DMS114 treated with DMSO at 0.1 percent for 48 hours (cell line): ENCODE data around the gene PNMA6F.
"Not testable (repeated sequence)": the region's sequence is repeated elsewhere in the genome, so short reads cannot be mapped to it uniquely, and the experiment has no call there.

Source experiments
- DNase-seq: peaks from one replicate; lab custom pipeline; 2025; ENCODE audit not compliant: unreplicated experiment; lab: John Stamatoyannopoulos, UW

Gene PNMA6F

DNA sequence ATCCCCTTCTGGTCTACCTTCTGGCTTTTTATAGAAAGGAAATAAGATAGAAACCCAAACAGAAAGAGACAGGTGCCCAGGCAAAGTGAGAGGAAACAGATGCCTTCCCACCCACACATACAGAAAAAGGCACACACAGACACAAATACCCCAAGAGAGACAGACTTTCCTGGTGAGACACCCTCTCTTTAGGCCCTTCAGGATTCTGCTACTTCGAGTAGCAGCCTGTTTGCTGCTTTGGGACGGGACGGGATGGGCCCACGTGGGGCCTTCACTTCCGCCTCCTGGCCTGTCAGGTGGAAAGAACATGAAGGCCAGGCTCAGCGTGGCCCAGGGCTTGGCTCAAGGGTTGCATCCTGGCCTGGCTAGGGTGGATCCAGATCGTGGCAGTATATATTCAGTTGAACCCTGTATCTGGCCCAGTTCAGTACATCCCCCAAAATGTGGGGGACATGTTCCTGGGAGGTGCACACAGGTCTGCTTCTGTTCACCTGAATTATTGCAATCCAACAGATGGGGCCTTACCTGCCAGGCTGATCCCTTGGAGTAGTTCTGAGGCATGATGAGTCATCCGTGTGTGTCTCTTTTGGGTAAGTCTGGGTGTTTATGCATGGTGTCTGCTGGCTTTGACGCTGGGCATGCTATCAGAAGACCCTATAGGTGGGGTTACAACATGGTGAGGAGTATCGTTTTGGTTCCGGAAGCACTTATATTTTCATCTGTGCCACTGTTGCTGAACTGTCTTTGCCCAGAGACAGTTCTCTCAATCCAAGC, 14.7 kb upstream of the PNMA6F start:
- no peak for DNase-seq

DNA sequence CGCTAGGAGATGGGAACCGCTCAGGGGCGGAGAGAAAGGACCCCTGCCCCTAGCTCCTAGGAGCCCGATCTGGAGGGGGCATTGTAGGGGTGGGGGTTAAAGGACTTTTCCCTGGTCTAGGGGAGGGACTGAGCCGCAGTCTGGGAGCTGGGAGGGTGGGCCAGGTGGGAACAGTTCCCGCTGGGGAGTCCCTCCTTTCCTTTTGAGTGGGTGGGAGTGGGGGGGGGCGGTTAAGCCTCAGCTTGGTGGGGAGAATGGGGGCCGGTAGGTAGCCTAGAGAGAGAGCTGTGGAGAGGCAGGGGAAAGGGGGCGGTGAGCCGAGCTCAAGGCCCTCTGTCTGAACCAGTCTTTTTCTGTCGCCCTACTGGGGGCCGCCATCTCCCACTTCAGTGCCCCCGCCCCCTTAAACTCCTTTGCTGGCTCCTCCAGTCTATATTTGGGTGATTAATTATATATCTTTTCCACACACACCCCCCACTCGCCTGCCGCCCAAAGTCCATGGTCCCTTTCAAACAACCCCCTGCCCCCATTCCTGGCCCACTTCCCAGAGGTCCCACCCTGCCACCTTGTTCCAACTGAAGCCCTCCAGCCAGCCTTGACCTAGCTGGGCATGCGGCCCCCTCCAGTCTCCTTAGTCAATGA, 13.2 kb upstream of the PNMA6F start:
- DNase-seq = no peak

DNA sequence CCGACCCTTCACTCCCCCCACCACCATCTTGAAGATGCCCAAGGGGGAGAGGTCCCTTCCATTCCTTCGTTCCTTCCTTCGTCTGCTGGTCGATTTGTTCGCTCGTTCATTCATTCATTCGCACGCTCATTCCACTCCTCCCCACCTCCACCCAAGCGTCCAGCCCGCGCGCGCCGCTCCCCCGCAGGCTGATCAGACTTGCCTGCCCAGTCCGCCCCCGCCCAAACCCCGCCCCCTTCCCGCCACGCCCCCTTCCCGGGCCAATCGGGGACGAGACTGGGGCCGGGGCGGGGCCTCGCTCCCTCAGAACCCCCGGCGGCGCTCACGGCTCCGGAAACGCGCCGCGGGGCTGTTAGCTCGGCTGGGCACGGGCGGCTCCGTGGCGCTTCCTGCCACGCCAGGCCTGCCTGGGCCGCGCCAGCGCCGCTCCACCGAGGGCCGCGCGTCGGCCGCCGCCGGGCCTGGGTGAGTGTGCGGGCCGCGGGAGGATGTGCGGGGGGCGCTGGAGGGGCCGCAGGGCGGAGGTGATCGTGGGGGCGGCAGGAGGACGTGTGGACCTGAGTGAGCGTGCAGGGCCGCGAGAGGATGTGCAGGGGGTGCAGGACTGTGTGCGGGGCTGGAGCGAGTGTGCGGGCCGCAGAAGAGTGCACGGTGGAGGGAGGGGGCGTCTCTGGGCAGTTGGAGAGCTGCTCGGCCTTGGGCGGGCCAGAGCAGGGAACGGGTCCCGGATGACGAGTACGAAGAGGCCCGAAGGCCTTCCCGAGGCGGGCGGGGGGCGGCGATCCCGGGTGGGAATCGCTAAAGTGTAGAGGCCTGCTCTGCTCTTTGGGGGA, 12.5 kb upstream of the PNMA6F start, which contains the start of gene ZNF275:
Gene ZNF275 (plus strand): TSS at position 333 of the 833 bp plus-strand sequence. CDS start 2,527 bp downstream, outside the sequence.
- DNase-seq = peak; percentile 3

DNA sequence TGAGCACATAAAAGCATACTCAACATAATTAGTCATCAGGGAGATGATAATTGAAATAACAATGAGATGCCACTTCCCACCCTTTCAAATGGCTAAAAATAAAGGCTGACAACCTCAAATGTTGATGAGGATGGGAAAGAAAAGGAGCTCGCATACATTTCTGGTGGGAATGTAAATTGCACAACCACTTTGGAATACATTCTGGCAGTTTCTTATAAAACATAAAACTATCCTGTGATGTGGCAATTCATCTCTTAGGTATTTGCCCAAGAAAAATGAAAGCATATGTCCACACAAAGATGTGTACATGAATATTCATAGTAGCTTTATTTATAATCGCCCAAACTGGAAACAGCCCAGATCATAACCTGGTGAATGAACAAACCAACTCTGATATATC, 11.7 kb upstream of the PNMA6F start:
- DNase-seq = no peak

DNA sequence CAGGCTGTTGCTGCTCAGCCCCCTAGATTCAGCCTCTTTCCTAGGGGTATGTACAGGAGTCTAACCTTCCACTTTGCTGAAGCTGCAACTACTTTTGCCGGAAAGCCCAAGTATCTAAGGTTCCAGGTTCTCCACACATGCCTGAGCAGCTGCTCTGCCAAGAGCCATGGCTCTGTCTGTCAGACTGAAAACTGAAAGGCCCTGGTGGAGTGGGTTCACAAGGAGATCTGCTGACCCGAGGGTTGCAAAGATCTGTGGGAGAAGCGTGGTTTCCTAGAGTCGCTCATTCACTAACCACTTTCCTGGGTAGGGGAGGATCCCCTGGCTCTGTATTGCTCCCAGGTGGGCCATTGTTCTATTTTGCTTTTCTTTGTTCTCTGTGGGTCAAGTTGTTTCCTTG, 6.0 kb upstream of the PNMA6F start:
- DNase-seq = no peak

DNA sequence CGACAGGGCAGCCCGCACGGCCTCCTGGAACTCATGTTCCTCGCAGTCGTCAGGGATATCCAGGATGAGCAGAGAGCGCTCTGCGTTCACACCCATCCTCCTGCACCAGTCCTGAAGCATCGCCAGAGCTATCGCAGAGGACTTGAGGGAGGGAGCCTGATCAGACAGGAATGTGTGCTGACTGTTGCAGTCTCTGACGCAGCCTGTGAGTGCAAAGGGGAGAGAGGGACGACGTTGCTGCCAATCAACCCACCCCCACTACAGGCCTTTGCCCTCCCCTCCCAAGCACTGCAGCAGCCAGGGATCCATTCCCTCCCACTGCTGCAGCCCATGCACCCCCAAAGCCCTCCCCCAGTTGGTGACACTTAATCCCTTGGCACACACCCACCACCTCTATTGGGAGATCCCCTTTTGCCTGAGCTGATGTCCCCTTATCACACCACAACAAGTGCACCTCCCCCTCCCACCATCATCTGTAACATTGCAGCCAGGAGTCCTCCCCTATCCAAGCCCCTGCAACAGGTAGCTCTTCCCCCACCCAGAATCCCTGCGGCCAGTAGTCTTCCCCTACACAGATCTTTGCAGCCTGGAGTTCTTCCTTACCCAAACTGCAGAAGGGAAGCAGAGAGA, 897 bp downstream of the PNMA6F start:
- no peak for DNase-seq

DNA sequence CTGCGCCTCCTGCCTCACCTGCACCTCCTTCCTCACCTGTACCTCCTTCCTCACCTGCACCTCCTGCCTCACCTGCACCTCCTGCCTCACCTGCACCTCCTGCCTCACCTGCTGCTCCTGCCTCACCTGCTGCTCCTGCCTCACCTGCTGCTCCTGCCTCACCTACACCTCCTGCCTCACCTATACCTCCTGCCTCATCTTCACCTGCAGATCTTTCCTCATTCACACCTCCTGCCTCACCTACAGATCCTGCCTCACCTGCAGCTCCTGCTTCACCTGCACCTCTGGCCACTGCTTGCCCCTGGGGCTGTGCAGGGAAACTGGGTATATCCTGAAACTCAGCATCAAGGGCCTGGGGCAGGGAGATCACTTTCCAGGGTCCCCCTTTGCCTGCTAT, 1.5 kb downstream of the PNMA6F start:
- DNase-seq = not testable (repeated sequence)

DNA sequence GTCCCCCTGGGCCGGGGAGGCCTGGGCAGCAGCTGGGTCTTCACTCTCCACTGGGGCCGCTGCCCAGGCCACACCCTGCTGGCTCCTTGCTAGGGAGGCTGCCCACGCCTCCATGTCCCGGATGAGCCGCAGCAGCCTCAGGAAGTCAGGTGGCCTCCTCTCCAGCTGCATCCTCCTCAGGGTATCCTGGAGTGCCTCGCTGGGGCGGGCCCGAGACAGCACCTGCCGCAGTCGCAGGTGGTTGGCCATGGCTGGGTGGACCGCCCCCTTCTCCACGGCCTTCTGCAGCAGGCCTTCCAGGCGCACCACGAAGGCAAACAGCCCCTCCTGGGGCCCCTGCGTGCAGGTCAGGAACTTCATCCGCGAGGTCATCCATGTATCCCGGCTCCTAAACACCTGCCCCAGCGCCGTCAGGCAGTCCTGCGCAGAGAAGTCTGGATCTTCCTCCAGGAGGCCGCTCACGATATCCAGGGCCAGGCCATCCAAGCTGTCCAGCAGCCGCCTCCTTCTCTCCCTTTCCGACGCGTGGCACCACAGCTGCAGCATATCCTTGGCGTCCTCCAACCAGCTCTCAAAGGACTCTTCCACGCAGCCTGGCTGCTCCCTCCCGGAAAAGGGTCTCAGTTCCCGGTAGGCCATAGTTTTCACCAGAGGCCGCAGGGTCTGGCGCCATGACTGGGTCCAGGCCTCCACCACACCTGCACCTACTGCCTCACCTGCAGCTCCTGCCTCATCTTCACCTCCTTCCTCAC, 2.1 kb downstream of the PNMA6F start:
- DNase-seq = no peak

DNA sequence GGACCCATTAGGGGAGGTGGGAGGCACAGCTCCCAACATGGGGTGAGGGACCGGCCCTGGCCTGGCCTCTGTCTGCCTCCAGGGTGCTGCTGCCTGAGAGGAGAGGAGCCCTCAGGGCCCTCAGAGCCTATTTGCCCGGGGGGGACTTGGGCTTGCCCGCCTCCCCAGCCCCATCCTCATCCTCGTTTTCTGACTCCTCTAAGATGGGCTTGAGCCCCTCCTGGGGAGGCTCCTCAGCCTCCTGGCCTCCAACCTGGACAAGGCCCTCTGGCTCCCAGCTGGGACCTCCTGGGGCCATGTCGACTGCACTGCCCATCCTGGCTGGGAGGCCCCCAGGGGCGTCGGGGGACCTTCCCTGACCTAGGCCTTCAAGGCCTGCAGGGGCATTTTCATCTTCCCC, 2.8 kb downstream of the PNMA6F start:
- DNase-seq = no peak

DNA sequence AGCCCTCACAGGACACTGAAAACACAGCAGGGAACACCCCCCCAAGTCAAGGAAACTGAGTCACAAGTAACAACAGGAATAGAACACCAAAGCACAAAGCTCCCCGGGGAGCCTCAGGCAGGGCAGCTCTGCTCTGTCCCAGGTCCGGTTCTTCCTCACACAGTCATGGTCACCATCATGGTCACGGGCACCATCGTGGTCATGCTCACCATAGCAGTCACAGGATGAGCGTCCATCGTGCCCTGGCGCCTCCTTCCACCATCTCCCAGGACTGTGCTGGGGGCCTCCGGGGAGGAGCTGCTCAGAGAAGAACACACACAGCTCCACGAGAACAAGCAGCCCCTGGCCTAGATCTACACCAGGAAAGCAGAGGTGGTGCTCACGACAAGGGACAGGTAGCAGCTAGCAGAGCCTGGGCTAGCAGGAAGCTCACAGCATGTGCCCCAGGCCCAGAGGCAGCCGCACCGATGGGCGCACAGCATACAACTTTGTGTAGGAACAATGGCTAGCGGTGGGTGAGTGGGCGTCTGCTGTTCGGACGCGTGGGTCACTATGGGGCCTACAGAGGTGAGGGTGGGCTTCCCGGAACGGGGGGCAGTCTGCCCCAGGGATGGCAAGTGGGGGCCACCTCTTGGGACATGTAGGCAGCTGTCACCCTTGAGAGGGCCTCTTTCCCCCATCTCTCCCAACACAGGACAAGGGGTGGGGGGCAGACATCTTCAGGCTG, 3.4 kb downstream of the PNMA6F start:
- no peak for DNase-seq

DNA sequence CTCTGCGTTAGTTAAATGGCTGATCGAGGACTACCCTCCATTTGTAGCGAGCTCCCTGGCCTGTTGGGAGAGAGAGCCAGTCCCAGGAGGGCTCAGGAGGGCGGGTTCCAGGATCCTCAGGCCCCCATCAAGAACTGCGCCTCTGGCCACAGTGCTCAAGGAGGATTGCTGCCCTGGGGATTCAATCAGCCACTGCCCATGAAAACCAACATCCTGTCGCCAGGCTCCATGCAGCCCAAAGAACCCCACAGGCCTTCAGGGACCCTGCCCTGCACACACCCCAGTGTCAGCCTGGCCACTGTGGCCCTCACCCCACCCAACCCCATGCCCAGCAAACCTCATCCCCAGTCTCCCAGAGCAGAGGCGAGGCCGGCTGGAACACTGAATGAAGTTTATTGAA, 4.3 kb downstream of the PNMA6F start:
- DNase-seq = no peak

DNA sequence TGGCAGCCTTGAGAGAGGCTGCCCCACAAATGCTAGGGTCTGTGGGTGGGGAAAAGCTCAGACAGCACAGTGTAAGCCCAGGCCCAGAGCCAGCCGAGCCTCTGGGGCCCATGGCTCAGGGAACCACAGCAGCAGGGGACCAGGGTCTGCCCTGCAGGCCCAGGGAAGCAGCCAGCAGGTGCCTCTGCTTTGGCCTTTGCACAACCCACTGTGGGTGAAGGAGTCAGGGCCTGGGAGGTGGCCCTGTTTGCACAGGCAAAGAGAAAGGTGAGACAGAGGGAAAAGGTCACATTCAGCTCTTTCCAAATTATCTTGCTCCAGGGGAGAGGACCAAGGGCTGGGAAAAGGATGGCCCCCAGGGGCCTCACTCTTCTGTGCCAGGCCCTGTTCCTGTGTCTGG, 8.7 kb downstream of the PNMA6F start:
- no peak for DNase-seq

DNA sequence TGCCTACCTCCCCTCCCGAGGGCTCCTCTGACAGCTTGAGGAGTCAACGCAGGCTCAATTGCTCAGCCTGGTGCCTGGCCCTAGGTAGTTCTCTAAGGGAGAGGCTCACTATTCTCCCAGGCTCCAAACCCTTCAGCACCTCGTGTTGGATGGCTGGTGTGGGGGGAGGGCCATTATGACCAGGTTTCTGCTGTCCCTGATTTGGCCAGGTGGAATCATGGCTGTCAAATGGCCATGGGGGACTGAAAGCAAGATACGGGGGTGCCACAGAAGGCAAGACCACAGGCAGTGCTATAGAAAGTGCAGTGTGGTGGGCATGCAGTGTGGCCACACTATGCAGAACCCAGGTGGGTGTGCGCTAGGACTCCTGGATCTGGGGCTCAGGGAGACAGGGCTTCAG, 9.5 kb downstream of the PNMA6F start:
- DNase-seq = no peak

DNA sequence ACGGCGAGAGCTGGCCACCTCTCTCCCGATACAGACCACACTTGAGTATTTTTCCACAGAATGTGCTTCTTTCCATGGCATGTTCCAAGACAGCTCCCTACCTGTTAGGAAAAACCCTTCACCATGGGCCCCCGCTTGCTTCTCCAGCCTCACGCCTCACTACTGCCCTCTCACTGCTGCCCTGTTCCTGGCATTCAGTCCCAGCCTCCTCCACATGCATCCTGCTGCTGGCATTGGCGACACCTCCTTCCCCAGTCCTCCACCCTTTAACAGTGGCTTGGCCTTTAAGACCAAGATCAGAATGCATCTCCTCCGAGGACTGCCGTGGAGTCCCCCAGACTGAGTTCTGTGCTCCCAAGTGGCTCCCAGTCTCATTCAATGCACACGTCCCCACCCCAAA, 10.7 kb downstream of the PNMA6F start:
- no peak for DNase-seq

DNA sequence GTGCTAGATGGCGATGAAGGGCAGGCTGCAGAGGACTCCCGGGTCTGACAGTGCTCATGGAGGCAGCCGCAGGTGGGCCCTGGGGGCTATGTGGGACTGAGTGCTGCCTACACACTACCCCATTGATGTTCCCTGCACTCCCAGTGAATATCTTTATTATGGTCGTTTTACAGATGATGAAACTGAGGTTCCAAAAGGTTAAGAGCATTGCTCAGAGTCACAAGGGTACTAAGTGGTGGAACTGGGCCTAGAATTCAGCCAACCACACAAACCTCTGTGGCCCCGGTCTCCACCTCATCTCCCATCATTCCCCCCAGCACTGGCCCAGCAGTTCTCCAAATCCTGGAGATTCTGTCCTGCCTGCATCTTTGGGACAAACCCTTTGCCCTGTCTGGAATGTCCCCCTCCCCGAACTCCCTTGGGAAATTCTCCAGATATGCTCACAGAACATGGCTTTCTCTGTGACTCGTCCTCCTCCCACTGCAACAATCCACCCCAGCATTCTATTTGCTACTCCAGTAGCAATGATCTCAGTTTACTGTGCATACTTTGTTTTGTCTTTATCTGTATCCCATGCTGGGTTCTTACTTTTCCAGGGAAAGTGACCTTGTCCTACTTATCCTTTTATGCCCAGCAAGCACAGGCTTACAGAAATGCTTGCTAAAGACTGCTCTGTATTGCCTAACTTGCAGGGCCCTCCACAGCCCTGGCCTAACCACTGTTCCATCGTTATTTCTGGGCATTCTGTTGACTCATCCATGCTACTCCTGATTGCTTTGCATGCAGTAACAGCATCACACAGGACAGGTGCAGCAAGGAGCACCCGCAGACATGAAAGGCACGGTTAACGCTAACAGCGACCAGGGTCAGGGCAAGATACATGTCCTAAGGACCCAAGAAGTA, 14.0 kb downstream of the PNMA6F start:
- DNase-seq = no peak

DNA sequence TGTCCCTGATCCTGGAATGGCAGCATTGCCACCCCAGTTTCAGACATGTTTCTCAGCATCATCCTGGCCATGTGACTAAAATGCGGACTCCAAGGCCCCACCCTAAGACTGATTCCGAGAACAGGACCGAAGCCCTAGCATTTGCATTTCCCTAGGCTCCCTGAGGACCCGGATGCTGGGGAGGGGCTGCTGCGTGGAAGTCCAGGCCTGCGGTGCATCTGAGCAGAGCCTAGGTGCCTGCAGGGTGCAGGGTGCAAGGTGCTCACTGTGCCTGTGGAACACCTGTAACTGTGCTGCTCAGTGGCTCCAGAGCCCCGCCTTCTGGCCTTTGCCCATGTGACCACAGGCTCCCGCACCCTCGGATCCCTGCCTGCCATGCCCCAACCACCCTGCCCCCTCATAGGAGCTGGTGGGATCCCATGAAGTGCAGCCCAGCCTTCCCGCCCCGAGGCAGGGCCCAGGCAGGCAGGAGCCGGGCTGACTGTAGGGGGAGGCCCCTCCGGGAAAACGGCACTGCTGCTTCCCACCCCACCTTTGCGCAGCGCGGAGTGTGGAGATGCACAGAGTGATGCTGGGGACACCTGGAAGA, 14.9 kb downstream of the PNMA6F start:
- no peak for DNase-seq

DNA sequence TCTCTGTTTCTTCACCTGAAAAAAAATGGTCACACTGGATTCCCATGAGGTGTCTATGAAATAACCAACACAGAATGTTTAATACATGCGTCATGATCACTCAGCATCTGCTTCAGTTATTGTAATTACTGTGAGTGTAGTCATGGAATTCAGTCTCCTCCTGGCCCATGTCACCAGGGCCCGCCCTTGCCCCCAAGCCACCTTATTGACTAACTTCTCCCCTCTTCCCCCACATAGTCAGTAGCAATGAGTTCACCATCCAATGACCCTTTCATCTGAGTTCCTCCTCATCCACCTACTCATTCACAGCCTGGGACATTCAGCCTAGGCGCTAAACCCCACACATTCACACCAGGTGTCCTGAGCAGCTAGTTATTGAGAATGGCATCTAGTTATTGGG, 15.6 kb downstream of the PNMA6F start:
- no peak for DNase-seq

DNA sequence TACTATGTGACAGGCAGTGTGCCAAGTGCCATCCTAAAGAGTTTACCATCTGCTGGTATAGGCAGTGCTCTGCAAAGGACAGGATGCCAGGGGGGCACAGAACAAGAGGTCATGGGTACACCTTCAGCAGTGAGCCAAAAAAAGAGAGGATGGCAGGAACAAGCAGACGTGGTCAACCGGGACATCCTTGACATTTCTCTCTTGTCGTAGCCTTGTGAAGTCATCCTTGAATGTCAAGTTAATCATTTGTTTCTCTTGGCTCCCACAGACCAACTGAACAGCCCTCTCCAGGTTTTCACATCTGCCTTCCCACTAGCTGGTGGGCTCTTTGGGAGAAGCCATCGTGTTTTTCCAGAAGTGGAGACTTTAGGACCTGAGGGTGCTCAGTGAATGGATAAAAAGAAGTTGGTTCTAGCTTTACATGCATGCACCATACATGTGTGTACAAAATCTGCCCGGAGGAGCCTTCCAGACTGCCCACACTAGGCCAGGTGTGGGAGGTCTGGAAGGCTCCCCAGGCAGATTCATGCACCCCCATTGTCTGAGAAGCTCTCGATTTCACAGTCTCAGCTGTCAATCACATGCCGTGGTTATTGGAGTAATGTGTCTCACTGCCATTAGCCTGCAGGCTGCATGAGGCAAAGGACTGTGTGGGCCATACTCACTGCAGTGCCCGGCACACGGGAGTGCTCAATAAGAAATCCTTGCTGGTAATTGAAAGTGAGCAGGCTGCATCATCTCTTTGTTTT, 16.4 kb downstream of the PNMA6F start:
- DNase-seq = no peak
